Left lung (tissue), 10 donors: ENCODE data around the gene KIF12. TPM values are rescaled to one million over a fixed set of nuclear protein-coding genes. Genes with fewer than 3 reads are reported as not detected.

Experiments
- ATAC-seq: fragments of 200-7000 bp; cut with Tn5 transposase; one replicate; pipeline ENCODE4 v1.9.1; 2020; ENCODE audit warnings: moderate library complexity
- DNase-seq, 4 donors: peaks; one replicate each; pipeline ENCODE4 v3.0.0-alpha.2; 2013 to 2020
- H3K27ac ChIP-seq, 2 donors: fragments of 200-600 bp; sonication (generic) in 1 of 2; one replicate each; pipeline versions ENCODE4 v1.5.0 to v1.8.0; 2020 to 2021
- H3K27me3 ChIP-seq, 2 donors: fragments of 200-600 bp; sonication (generic) in 1 of 2; one replicate each; pipeline versions ENCODE4 v1.5.0 to v1.8.0; 2020 to 2021
- H3K36me3 ChIP-seq, 2 donors: fragments of 200-600 bp; sonication (generic) in 1 of 2; one replicate each; pipeline versions ENCODE4 v1.5.0 to v1.8.0; 2020 to 2021
- H3K4me1 ChIP-seq, 2 donors: fragments of 200-600 bp; one replicate each; pipeline ENCODE4 v1.8.0; 2021
- H3K4me3 ChIP-seq, 2 donors: fragments of 200-600 bp; sonication (generic) in 1 of 2; one replicate each; pipeline versions ENCODE4 v1.5.0 to v1.8.0; 2020 to 2021; ENCODE audit warnings: mild to moderate bottlenecking in 1 of 2
- H3K9me3 ChIP-seq, 2 donors: fragments of 200-600 bp; sonication (generic) in 1 of 2; one replicate each; pipeline versions ENCODE4 v1.5.0 to v1.8.0; 2020 to 2021
- intact Hi-C, 2 donors: fragments of 100-400 bp; cut with DNase I; formaldehyde crosslinking; loops; one replicate each; pipeline versions ENCODE4 v1.11.2 to v1.14.2; 2022
- polyA plus RNA-seq, 6 donors: library from polyadenylated mRNA; unstranded; fragments of 120-200 nt; gene quantifications; one replicate each; pipeline ENCODE4 v1.2.1, GENCODE V29; 2013; ENCODE audit not compliant: insufficient read length in 6 of 6
- total RNA-seq, 2 donors: library from RNA; stranded (reverse); fragmentation: NEBNext Ultra II Directional; extraction: Animal tissue kit (Norgen Biotek cat#: 25700); gene quantifications; one replicate each; pipeline ENCODE4 v1.2.1, GENCODE V29; 2021
- TF ChIP-seq, protein P1 (sequence below), 2 donors: fragments of 200-600 bp; sonication (generic) in 1 of 2; IDR thresholded peaks; one replicate each; pipeline versions ENCODE4 v1.5.0 to v1.8.0; 2021; ENCODE audit warnings: antibody characterized with exemption in 2 of 2
- donor health status: DM: no; HTN: yes; CAD: no.
- donor health status: DM: no; HTN: no; CAD: no.

KIF12 gene
- total and polyA plus RNA-seq, 8 donors: 2.4 to 54.7 (median 43.3) TPM

DNA sequence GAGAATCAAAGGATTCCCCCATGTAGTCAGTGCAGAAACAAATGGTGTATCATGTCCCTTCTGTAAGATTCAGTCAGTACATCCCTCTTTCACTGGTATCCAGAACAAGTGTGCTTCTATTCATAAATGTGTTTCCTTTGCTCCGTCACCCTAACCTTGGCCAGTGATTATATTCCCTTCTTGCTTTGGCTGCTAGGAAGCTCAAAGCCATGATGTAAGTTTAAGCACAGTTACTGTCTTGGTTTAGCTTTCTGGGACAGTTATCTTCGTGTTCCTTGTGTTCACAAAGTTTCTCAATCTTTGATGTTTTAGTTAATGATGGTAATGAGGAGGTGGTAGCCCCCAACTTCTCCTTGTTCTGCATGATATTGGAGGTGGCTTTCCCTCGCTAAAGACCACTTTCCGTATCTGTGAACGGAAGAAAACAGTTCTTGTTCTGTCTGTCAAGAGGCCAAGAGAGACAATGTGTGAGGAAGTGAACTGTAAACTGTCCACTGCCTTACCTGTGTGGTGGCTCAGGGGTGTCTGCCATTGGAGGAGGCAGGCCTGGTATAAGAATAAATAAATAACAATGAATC, 18.8 kb downstream of the KIF12 start:
- no peaks in the 10 kb centered on the region for H3K9me3 ChIP-seq
- peak overlapping the region in 1 of 2 donors; percentile 47 for H3K27ac ChIP-seq
- H3K4me3 ChIP-seq: no peak overlapping the region
- intact Hi-C loops: no loop called here
- peaks cover 0 to 6% of the 10 kb centered on the region in 2 donors for H3K4me1 ChIP-seq
- DNase-seq (no peak), ATAC-seq (peak; percentile 17)
- H3K36me3 ChIP-seq: no peaks in the 10 kb centered on the region
- TF ChIP-seq, protein P1, sequence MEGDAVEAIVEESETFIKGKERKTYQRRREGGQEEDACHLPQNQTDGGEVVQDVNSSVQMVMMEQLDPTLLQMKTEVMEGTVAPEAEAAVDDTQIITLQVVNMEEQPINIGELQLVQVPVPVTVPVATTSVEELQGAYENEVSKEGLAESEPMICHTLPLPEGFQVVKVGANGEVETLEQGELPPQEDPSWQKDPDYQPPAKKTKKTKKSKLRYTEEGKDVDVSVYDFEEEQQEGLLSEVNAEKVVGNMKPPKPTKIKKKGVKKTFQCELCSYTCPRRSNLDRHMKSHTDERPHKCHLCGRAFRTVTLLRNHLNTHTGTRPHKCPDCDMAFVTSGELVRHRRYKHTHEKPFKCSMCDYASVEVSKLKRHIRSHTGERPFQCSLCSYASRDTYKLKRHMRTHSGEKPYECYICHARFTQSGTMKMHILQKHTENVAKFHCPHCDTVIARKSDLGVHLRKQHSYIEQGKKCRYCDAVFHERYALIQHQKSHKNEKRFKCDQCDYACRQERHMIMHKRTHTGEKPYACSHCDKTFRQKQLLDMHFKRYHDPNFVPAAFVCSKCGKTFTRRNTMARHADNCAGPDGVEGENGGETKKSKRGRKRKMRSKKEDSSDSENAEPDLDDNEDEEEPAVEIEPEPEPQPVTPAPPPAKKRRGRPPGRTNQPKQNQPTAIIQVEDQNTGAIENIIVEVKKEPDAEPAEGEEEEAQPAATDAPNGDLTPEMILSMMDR (IDR thresholded peaks at IDR 0.05): no peak
- H3K27me3 ChIP-seq: peaks cover 0 to 17% of the 10 kb centered on the region in 2 donors

DNA sequence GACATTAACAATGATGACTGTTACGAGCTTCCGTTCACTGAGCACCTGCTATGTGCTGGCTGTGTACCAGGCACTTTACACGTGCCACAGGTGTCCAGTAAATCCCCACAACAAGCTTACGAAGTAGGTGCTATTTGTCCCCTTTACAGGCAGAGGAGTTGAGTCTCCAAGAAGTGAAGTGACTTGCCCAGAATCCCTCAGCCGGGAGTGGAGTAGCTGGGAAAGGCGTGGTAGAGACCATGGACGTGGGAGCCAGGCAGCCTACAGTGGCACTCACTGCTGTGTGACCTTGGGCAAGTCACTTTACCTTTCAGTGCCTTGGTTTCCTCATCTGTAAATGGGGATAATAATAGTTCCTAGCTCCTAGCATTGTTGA, 20.3 kb downstream of the KIF12 start:
- Histone ChIP-seq H3K27me3 (peaks cover 0 to 17% of the 10 kb centered on the region in 2 donors), H3K9me3 (no peaks in the 10 kb centered on the region), H3K27ac (no peak overlapping the region), H3K4me3 (no peak overlapping the region), H3K36me3 (no peaks in the 10 kb centered on the region), H3K4me1 (peaks cover 0 to 6% of the 10 kb centered on the region in 2 donors)
- intact Hi-C loops: no loop called here
- no peak for ATAC-seq
- DNase-seq: no peak
- TF ChIP-seq, protein P1 (IDR thresholded peaks at IDR 0.05): no peak

DNA sequence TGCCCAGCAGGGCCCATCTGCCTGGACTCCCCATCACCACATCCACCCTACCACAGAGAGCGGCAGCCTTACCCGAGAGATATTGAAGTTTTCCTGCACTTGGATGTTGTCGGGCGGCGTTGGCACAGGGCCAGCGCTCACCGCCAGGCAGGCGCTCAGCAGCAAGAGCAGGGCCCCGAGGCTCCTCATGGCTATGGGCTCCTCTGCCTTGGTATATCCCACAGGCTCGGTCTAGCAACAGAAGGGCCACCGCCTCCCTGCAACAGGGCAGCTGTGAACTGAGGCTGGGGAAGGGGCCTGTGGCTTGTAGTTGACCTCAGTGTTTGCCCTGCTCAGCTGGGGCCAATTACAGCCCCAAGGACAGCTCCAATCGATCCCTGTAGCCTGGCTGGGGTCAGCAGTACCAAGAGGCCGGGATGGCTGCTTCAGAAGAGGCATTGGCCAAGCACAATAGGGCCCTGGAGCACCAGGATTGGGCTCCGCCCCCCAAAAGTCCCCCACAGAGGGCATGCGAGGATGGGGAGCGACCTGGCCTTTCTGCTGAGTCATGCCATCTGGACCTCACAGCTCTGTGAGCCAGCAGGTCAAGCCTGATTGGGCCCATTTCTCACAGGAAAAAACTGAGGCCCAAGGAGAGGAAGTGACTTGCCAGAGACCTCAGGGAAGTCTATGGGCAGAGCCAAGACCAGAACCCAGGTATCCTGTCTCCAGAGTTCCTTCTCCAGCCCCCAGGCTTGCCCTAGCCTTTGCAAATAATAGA, 20.9 kb downstream of the KIF12 start, which contains the start of gene AMBP:
TSS of gene AMBP (minus strand) at position 280 of the 760 bp plus-strand sequence. CDS start at position 189, 91 bp downstream.
- DNase-seq (peak in 3 of 4 donors; percentile 29 to 74 (median 65)), ATAC-seq (no peak)
- Histone ChIP-seq H3K36me3 (no peaks in the 10 kb centered on the region), H3K4me3 (no peak within 1 kb of the TSS), H3K4me1 (peaks cover 0 to 6% of the 10 kb centered on the region in 2 donors), H3K27me3 (peaks cover 0 to 17% of the 10 kb centered on the region in 2 donors), H3K9me3 (no peaks in the 10 kb centered on the region), H3K27ac (no peak within 1 kb of the TSS)
- TF ChIP-seq, protein P1 (IDR thresholded peaks at IDR 0.05): no peak
- intact Hi-C loops: no loop called here

DNA sequence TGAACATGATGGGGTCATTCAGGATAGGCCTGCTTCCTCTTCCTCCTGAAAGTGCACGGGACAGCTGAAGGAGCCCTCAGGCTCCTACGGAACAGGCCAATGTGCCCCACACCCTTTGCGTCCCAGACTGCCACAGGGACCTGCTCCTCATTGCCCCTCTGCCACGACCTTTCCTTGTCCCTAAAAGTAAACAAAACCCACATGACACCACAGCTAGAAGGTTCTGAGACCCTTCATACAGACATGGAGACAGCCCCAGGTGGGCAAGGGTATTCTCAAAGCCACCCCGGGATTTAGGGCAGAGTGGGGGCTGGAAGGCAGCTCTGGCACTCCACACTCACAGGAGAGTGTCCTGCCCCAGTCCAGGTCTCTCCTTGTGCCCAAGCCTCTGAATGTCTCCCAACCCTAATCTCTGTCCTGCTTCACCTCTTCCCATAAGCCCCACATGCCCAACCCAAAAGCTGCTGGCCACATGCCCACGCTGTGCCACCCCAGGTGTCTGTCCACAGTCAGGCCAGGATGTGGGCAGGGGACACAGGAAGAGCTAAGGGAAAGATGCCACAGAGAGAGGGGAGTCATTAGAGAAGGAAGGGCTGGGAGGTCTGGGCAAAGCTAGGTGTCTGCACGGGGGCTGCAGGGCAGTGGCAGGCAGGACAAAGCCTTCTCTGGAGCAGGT, 21.8 kb downstream of the KIF12 start:
- H3K4me3 ChIP-seq: no peak overlapping the region
- H3K9me3 ChIP-seq: no peaks in the 10 kb centered on the region
- H3K4me1 ChIP-seq: peaks cover 0 to 6% of the 10 kb centered on the region in 2 donors
- no peak overlapping the region for H3K27ac ChIP-seq
- H3K36me3 ChIP-seq: no peaks in the 10 kb centered on the region
- TF ChIP-seq, protein P1 (IDR thresholded peaks at IDR 0.05): no peak
- DNase-seq: peak in 1 of 4 donors; percentile 44
- intact Hi-C loops: no loop called here
- H3K27me3 ChIP-seq: peaks cover 0 to 17% of the 10 kb centered on the region in 2 donors
- ATAC-seq: no peak
